Neural crest cell (in vitro differentiated cells): ENCODE results near the gene DKKL1. TPM values are rescaled to one million over a fixed set of nuclear protein-coding genes. Genes with fewer than 3 reads are reported as not detected.

ENCODE experiments used
- DNase-seq: peaks from one replicate; pipeline ENCODE4 v3.0.0; 2021; ENCODE audit warnings: low read depth, mixed read lengths, low spot score
- H3K27ac Mint-ChIP-seq: one replicate; pipeline ENCODE4 v1.8.0; 2021; ENCODE audit warnings: mild to moderate bottlenecking, mixed read lengths; ENCODE audit not compliant: unreplicated experiment
- H3K27me3 Mint-ChIP-seq: 2 replicates; pipeline ENCODE4 v1.8.0; 2021; ENCODE audit warnings: low read depth, mild to moderate bottlenecking, mixed read lengths
- H3K36me3 Mint-ChIP-seq: 2 replicates; pipeline ENCODE4 v1.8.0; 2021; ENCODE audit warnings: low read depth, mild to moderate bottlenecking, mixed read lengths
- H3K4me1 Mint-ChIP-seq: 2 replicates; pipeline ENCODE4 v1.8.0; 2021; ENCODE audit warnings: mixed read lengths
- H3K4me3 Mint-ChIP-seq: one replicate; pipeline ENCODE4 v1.8.0; 2021; ENCODE audit warnings: mild to moderate bottlenecking, mixed read lengths
- H3K9me3 Mint-ChIP-seq: 2 replicates; pipeline ENCODE4 v1.8.0; 2021; ENCODE audit warnings: mixed read lengths
- total RNA-seq: library from RNA; stranded (reverse); gene quantifications from 2 replicates; pipeline ENCODE4 v1.2.1, GENCODE V29; 2021
- TF ChIP-seq, protein P1 (sequence below): fragments of 200-600 bp; sonication (generic); conservative IDR thresholded peaks from 2 replicates; pipeline ENCODE4 v1.5.0; 2021; ENCODE audit warnings: antibody characterized with exemption, mild to moderate bottlenecking

The DKKL1 gene
- total RNA-seq, 1 donor from 2014 or later: 2.0 TPM

DNA sequence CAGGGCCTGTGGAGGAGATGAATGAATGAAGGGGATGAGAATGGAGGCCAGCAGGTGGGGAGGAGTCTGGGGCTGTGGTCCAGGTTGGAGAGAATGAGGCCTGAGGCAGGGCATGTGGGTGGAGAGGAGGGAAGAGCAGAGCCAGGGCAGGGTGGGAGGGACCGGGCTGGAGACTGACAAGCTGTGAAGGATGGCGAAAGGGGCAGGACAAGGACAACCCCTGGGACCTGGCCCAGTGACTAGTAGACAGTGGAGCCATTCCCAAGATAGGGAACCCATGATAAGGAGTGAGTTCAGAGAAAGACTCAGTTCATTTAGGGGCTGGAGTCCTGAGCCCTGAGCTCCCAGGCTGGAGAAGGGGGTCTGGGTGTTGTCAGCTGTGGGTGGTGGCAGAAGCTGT lies 56.5 kb downstream of the DKKL1 start:
- peaks cover 20% of the 10 kb centered on the region for H3K4me1 Mint-ChIP-seq
- H3K36me3 Mint-ChIP-seq: no peaks in the 10 kb centered on the region
- H3K9me3 Mint-ChIP-seq: no peaks in the 10 kb centered on the region
- TF ChIP-seq, protein P1, sequence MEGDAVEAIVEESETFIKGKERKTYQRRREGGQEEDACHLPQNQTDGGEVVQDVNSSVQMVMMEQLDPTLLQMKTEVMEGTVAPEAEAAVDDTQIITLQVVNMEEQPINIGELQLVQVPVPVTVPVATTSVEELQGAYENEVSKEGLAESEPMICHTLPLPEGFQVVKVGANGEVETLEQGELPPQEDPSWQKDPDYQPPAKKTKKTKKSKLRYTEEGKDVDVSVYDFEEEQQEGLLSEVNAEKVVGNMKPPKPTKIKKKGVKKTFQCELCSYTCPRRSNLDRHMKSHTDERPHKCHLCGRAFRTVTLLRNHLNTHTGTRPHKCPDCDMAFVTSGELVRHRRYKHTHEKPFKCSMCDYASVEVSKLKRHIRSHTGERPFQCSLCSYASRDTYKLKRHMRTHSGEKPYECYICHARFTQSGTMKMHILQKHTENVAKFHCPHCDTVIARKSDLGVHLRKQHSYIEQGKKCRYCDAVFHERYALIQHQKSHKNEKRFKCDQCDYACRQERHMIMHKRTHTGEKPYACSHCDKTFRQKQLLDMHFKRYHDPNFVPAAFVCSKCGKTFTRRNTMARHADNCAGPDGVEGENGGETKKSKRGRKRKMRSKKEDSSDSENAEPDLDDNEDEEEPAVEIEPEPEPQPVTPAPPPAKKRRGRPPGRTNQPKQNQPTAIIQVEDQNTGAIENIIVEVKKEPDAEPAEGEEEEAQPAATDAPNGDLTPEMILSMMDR: no peak
- H3K27ac Mint-ChIP-seq: no peak overlapping the region
- H3K4me3 Mint-ChIP-seq: no peak overlapping the region
- no peak for DNase-seq
- H3K27me3 Mint-ChIP-seq: peaks cover 92% of the 10 kb centered on the region

DNA sequence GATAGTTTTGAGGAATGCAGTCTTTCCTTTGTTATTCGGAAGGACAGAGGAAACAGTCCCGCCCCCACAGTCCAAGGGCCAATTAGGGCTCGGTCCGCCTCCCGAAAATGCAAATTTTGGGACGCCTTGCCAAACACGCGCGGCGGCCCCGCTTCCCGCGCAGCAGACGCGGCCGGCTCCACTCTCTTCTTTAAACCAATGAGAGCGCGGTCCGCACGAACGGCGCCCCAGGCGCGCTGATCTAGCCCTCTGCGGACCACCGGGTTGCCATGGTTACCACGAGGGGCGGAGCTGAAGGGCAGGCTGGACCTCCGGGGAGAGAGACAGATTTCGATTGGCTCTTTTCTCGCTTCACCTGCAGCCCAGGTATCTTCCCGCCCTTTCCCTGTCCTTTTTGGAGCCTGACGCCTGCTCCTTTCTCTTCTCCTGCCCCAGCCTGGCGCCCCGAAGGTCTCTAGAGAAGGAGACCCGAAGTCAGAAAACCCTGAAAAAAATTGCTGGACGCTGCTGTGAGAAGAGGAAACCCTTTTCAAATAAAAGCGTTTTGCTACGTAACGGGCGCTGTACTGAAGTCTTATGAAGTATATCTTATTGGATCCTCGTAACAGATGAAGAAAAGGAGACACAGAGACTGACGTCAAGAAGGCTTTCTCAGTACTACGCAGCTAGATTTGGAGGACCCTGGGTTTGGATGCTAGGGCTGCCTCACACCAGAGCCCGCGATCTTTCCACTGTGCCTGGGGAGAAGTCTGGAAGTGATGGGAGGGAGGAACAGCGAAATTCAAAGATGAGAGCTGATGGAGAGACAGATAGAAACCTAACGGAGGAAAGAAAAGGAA lies 57.6 kb downstream of the DKKL1 start:
- H3K4me1 Mint-ChIP-seq: peaks cover 21% of the 10 kb centered on the region

DNA sequence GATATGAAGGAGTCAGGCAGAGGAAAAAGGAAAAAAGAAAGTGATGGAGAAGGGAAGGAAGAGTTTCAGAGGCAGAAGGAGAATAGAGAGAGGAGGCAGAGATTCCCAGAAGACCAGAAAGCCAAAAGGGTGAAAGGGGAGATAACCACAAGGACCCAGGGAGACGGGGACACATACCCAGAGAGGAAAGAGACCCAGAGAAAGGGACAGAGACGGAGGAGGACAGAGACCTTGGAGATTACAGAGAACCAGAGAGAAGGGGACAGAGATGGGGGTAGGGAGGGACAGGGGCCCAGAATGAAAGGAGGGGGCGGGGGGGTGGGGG lies 58.2 kb downstream of the DKKL1 start:
- Mint-ChIP-seq H3K27ac (no peak overlapping the region), H3K4me1 (peaks cover 24% of the 10 kb centered on the region), H3K4me3 (no peak overlapping the region), H3K27me3 (peaks cover 97% of the 10 kb centered on the region), H3K9me3 (no peaks in the 10 kb centered on the region), H3K36me3 (no peaks in the 10 kb centered on the region)
- TF ChIP-seq, protein P1: no peak
- DNase-seq: no peak

More for the DNA sequence above, 57.6 kb downstream of the DKKL1 start:
- Mint-ChIP-seq H3K27me3 (peaks cover 97% of the 10 kb centered on the region), H3K4me3 (no peak overlapping the region), H3K27ac (no peak overlapping the region), H3K36me3 (no peaks in the 10 kb centered on the region), H3K9me3 (no peaks in the 10 kb centered on the region)
- TF ChIP-seq, protein P1: no peak
- DNase-seq: peak; percentile 76

DNA sequence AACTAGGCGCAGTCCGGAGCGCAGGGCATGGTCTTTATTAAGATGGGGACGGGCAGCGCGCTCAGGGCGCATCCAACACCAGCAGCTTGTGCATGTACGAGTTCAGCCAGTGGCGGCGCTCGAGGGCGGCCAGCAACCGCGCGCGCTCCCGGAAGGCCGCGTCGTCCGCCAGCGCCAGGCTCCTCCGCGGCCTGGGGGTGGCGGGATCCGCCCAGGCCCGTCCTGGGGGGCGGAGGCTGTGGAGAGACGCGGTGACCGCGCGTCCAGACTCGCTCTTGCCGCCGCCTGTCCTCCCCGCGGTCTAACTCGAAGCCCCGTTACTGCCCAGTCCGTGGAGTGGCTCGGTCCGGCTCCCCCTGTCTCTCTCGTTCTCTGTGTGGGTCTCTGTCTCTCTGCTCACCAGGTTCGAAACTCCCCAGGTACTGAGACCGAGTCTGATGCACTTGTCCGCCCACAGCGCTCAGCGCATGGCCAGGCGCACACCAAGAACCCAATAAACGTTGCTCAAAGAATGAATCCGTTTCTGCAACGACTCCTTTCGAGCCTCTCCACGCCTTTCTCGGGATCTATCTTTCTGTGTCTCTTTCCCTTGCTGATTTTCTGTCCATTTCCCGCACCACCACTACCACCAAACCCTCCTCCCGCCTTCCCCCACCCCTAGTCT lies 58.9 kb downstream of the DKKL1 start:
- H3K36me3 Mint-ChIP-seq: no peaks in the 10 kb centered on the region
- H3K27me3 Mint-ChIP-seq: peaks cover 97% of the 10 kb centered on the region
- no peak overlapping the region for H3K27ac Mint-ChIP-seq
- no peaks in the 10 kb centered on the region for H3K9me3 Mint-ChIP-seq
- TF ChIP-seq, protein P1: peak; percentile 54
- peaks cover 24% of the 10 kb centered on the region for H3K4me1 Mint-ChIP-seq
- no peak overlapping the region for H3K4me3 Mint-ChIP-seq
- peak; percentile 56 for DNase-seq

DNA sequence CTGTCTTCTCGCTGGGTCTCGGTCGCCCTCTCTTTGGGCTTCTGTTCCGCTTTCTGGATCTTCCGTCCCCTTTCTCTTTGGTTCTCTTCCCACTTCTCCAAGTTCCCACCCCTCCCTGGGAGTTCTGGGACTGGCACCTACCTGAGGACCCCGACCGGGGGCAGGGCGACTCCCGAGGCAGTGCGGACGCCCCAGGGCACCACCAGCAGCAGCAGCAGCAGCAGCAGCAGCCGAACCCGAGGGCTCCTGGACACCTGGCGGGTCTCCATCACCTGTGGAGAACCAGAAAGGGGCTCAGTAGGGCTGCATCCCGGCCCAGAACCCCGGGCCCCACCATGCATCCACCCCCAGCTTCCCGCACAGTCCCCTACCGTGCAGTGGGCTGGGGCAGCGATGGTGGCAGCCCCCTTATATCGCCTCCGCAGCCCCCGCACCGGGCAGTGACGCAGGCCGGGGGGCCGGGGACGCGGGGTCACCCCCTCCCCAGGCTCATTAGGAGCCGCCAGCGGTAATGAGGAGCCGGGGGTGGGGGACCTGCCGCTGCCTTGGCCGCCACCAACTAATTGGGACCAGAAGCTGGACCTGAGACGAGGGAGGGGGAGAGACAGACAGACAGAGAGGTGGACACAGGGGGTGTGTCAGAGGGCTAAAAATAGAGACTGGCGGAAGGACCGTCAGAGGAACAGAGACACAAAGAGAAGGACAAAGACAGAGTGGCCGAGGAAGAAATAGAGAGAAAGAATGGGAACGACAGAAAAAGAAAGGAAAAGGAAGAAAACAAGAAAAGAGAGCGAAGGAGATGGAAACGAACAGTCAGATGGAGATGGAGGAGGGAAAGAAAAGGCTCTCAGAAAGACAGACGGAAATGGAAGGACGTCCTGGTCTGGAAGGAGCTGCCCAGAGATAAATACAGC lies 59.7 kb downstream of the DKKL1 start, which contains the start of gene PTH2:
TSS of gene PTH2 (minus strand) at position 371 of the 914 bp plus-strand sequence. CDS start at position 269, 102 bp downstream.
- H3K36me3 Mint-ChIP-seq: no peaks in the 10 kb centered on the region
- peaks cover 31% of the 10 kb centered on the region for H3K4me1 Mint-ChIP-seq
- peaks cover 97% of the 10 kb centered on the region for H3K27me3 Mint-ChIP-seq
- DNase-seq: no peak
- no peak within 1 kb of the TSS for H3K4me3 Mint-ChIP-seq
- no peaks in the 10 kb centered on the region for H3K9me3 Mint-ChIP-seq
- TF ChIP-seq, protein P1: no peak
- no peak within 1 kb of the TSS for H3K27ac Mint-ChIP-seq
